Stimulated activated CD8-positive, alpha-beta memory T cell treated with anti-CD3 and anti-CD28 coated beads, Interleukin-15, amount 100 ng/mL, for 48 hours (primary cell): ENCODE data around the gene SUV39H1.
A peak's percentile ranks its signal among the peaks of the same experiment; 100 is the strongest.
"Not testable (repeated sequence)": the region's sequence is repeated elsewhere in the genome, so short reads cannot be mapped to it uniquely, and the experiment has no call there.

Source experiments
- DNase-seq, 2 donors: peaks; one replicate each; pipeline ENCODE4 v3.0.0-alpha.2; 2020; ENCODE audit warnings: low read depth in 2 of 2

The SUV39H1 gene, protein sequence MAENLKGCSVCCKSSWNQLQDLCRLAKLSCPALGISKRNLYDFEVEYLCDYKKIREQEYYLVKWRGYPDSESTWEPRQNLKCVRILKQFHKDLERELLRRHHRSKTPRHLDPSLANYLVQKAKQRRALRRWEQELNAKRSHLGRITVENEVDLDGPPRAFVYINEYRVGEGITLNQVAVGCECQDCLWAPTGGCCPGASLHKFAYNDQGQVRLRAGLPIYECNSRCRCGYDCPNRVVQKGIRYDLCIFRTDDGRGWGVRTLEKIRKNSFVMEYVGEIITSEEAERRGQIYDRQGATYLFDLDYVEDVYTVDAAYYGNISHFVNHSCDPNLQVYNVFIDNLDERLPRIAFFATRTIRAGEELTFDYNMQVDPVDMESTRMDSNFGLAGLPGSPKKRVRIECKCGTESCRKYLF

GRCh38 chrX:48696301-48696908 lies at the start of gene SUV39H1:
Gene SUV39H1 (plus strand): TSS chrX:48696734. CDS start chrX:48696785, 51 bp downstream.
- DNase-seq, result peak; percentile 78 to 82

GRCh38 chrX:48648336-48648751 lies 48.2 kb upstream of the SUV39H1 start:
- no peak for DNase-seq

DNA sequence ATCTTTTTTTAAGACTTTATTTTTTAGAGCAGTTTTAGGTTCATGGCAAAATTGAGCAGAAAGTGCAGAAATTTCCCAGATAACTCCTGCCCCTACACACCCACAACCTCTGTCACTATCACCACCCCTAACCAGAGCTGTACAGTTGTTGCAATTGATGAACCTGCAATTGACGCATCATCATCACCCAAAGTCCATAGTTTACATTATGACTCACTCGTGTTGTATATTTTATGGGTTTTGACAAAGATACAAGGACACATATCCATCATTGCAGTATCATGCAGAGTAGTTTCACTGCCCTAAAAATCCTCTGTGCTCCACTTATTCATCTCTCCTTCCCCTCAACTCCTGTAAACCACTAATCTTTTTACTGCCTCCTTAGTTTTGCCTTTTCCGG lies 47.4 kb upstream of the SUV39H1 start:
- DNase-seq, result no peak

DNA sequence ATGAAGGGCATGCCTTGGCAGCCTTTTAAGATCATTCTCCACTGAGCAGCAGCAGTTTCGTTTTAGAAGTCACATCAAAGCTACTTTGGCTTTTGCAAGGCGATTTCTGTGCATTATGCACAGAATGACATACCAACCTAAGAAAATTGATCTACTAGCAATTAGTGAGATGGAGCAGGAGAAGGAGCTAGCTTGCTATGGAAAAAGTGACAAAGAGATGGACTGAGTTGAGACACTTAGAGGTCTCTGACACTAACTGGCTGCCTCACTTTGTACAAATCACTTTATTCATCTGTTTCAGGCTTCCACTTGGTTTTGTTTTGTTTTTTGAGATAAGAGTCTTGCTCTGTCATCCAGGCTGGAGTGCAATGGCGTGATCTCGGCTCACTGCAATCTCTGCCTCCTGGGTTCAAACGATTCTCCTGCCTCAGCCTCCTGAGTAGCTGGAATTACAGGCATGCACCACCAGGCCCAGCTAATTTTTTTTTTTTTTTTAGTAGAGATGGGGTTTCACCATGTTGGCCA lies 44.4 kb upstream of the SUV39H1 start:
- not testable (repeated sequence) for DNase-seq

DNA sequence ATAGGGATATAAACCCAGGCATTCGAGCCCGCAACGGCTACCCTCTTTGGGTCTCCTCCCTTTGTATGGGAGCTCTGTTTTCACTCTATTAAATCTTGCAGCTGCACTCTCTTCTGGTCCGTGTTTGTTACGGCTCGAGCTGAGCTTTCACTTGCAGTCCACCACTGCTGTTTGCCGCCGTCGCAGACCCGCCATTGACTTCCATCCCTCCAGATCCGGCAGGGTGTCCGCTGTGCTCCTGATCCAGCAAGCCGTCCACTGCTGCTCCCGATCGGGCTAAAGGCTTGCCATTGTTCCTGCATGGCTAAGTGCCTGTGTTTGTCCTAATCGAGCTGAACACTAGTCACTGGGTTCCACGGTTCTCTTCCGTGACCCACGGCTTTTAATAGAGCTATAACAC lies 41.8 kb upstream of the SUV39H1 start:
- DNase-seq, result not testable (repeated sequence)

- DNase-seq, result not testable (repeated sequence)
Measured at GRCh38 chrX:48659686-48660085, 36.8 kb upstream of the SUV39H1 start.

DNA sequence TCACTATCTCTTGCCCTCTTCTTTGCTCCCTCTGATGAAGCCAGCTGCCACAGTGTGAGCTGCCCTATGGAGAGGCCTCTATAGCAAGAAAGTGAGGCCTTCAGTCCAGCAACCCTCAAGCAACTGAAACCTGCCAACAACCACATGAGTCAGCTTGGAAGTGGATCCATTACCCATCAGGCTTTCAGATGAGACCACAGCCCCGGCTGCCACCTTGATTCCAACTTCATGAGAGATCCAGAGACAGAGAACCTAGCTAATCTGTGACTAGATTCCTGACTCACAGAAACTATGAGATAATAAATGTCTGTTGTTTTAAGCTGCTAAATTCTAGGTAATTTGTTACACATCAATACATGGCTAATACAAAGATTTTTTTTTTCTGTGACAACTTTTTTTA lies 33.3 kb upstream of the SUV39H1 start:
- DNase-seq, result no peak

GRCh38 chrX:48664156-48664555 lies 32.4 kb upstream of the SUV39H1 start:
- DNase-seq, result no peak

- no peak for DNase-seq
Measured at GRCh38 chrX:48665991-48666390, 30.5 kb upstream of the SUV39H1 start.

- DNase-seq, result no peak
Measured at GRCh38 chrX:48666649-48667048, 29.9 kb upstream of the SUV39H1 start.

- no peak for DNase-seq
Measured at GRCh38 chrX:48667509-48667908, 29.0 kb upstream of the SUV39H1 start.

GRCh38 chrX:48668187-48668586 lies 28.3 kb upstream of the SUV39H1 start:
- not testable (repeated sequence) for DNase-seq

- peak; percentile 77 to 84 for DNase-seq
Measured at GRCh38 chrX:48676106-48676892, 20.2 kb upstream of the SUV39H1 start.

GRCh38 chrX:48676893-48677270 lies 19.7 kb upstream of the SUV39H1 start:
- no peak for DNase-seq

- no peak for DNase-seq
Measured at GRCh38 chrX:48677516-48677915, 19.0 kb upstream of the SUV39H1 start.

DNA sequence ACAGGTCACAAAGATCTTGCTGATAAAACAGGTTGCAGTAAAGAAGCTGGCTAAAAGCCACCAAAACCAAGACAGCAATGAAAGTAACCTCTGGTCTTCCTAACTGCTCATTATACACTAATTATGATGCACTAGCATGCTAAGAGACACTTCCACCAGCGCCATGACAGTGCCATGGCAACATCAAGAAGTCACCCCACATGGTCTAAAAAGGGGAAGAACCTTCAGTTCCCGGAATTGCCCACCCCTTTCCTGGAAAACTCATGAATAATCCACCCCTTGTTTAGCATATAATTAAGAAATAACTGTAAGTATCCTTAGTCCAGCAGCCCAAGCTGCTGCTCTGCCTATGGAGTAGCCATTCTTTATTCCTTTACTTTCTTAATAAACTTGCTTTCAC lies 16.1 kb upstream of the SUV39H1 start:
- DNase-seq, result not testable (repeated sequence)

DNA sequence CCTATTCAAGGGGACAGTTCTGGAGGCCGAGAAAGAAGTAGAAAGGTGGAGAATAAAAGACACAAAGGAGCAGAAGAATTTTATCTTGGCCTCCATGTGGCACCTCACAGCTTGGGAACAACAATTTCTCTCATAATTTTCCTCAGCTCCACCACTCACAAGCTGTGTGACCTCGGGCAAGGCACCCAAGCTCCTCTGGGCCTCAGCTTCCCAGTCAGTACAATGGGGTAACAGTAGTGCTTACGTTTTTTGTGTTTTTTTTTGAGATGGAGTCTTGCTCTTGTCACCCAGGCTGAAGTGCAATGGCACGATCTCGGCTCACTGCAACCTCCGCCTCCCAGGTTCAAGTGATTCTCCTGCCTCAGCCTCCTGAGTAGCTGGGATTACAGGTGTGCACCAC lies 15.6 kb upstream of the SUV39H1 start:
- DNase-seq, result not testable (repeated sequence)

DNA sequence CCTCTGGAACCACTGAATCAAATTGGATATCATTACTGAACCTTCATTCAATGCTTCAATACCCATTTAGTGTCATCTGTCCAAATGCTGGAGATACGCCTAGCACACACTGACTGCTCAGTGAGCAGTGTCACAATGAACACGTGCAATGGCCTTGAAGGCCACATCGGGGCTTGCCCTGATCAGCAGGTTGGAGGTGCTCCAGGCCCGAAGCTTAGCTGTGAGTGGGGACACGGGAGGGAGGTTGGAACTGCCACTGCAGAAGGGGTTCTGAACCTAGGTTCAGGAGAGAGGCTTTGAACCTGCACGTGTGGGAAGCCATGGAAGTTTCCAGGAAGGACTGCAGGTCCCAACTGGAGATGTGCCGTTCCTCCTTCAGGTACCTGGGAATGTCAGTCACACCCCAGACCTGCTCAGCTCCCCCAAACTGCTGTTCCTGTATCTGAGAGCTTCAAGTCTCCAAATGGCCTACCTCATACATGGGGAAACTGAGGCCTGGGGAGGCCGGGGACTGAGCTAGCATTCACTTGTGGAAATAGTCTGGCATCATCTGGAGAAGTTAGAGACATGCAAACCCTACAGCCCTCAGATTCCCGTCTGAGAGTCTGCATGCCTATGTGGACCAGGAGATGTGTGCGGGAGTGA lies 14.9 kb upstream of the SUV39H1 start:
- DNase-seq, result no peak

DNA sequence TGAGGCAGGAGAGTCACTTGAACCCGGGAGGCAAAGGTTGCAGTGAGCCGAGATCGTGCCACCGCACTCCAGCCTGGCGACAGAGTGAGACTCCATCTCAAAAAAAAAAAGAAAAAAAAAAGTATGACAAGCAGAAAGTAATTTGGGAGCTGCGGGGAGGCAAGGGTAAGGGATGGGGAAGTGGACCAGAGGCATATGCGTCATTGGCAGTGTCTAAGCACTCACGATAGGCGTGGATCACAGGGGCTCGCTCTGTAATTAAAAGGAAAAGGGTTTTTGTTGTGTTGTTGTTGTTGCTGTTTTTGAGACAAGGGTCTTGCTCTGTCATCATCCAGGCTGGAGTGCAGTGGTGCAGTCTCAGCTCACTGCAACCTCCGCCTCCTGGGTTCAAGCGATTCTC lies 13.7 kb upstream of the SUV39H1 start:
- DNase-seq, result not testable (repeated sequence)

DNA sequence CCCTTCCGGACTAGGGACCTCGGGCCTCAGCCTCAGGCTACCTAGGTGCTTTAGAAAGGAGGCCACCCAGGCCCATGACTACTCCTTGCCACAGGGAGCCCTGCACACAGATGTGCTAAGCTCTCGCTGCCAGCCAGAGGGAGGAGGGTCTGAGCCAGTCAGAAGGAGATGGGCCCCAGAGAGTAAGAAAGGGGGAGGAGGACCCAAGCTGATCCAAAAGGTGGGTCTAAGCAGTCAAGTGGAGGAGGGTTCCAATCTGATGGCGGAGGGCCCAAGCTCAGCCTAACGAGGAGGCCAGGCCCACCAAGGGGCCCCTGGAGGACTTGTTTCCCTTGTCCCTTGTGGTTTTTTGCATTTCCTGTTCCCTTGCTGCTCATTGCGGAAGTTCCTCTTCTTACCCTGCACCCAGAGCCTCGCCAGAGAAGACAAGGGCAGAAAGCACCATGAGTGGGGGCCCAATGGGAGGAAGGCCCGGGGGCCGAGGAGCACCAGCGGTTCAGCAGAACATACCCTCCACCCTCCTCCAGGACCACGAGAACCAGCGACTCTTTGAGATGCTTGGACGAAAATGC lies 13.0 kb upstream of the SUV39H1 start, which contains the start of gene WAS:
Gene WAS (plus strand): TSS at position 389 of the 572 bp plus-strand sequence. CDS start 55 bp downstream, at position 444.
- no peak for DNase-seq

- DNase-seq, result no peak
Measured at GRCh38 chrX:48684134-48684533, 12.4 kb upstream of the SUV39H1 start.
